NT2/D1 (cell line): ENCODE data around the gene GLB1L.

Experiments used
- DNase-seq: peaks from one replicate; pipeline ENCODE4 v3.0.0-alpha.2; 2011; ENCODE audit warnings: low read depth, low spot score
- H3K27me3 ChIP-seq: 2 replicates; pipeline ENCODE4 v1.6.0; 2011; ENCODE audit warnings: mild to moderate bottlenecking; ENCODE audit not compliant: insufficient read length, insufficient read depth
- H3K36me3 ChIP-seq: 2 replicates; pipeline ENCODE4 v1.6.1; 2011; ENCODE audit warnings: mild to moderate bottlenecking, low read length, mixed read lengths; ENCODE audit not compliant: insufficient read depth, insufficient read length
- H3K4me1 ChIP-seq: 2 replicates; pipeline ENCODE4 v1.5.1; 2011; ENCODE audit not compliant: insufficient read depth, insufficient read length
- H3K4me3 ChIP-seq: 2 replicates; pipeline ENCODE4 v1.5.1; 2011; ENCODE audit warnings: low read depth; ENCODE audit not compliant: insufficient read length
- H3K9ac ChIP-seq: 2 replicates; pipeline ENCODE4 v1.6.0; 2011; ENCODE audit warnings: low read depth; ENCODE audit not compliant: insufficient read length
- H3K9me3 ChIP-seq: 2 replicates; pipeline ENCODE4 v1.5.1; 2011; ENCODE audit warnings: mild to moderate bottlenecking, low read length; ENCODE audit not compliant: insufficient read depth
- SUZ12 ChIP-seq: IDR thresholded peaks from 2 replicates; pipeline ENCODE4 v1.6.1; 2011; ENCODE audit not compliant: insufficient read length, insufficient read depth; ENCODE audit errors: extremely low read depth
- YY1 ChIP-seq: IDR thresholded peaks from 2 replicates; pipeline ENCODE4 v1.6.1; 2011; ENCODE audit not compliant: insufficient read length, insufficient read depth
- ZNF274 ChIP-seq: IDR thresholded peaks from 2 replicates; pipeline ENCODE4 v1.6.1; 2011; ENCODE audit warnings: mild to moderate bottlenecking, low read depth, low read length

Gene GLB1L

GRCh38 chr2:219218732-219219701 lies 26.2 kb downstream of the GLB1L start, which contains the start of gene ABCB6:
Gene ABCB6 (minus strand): TSS chr2:219218958. CDS start chr2:219218673, 285 bp downstream.
- Histone ChIP-seq H3K4me3 (peak within 1 kb of the TSS; percentile 70), H3K9ac (peak within 1 kb of the TSS; percentile 88), H3K4me1 (peaks cover 10% of the 10 kb centered on the region), H3K9me3 (no peaks in the 10 kb centered on the region), H3K36me3 (peaks cover 78% of the 10 kb centered on the region), H3K27me3 (no peaks in the 10 kb centered on the region)
- TF ChIP-seq ZNF274 (no peak), YY1 (no peak), SUZ12 (no peak)
- DNase-seq = peak; percentile 81

DNA sequence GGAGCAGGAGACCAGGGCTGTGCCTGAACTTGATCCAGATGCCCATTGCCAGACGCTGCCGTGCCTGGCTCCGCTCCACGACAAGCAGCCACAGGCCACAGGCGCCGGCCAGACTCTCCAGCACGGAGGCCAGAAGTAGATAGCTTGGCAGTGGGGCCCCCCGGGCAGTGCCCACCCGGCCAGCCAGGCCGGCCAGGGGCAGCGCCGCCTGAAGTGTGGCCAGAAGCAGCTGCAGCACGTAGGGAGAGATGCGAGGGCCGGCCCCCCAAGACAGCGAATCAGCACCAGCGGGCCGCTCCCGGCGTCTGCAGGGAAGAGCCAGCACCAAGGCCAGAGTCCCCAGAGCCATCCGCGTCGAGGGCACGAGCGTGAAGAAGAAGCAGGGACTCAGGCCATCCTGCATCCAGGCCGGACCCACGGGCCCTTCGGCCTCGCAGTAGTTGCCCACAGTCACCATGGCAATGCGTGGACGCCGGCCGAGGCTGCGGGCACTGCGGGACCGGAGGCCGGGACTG lies 27.0 kb downstream of the GLB1L start:
- H3K4me3 ChIP-seq = peak overlapping the region; percentile 70
- H3K9me3 ChIP-seq = no peaks in the 10 kb centered on the region
- H3K4me1 ChIP-seq = peaks cover 10% of the 10 kb centered on the region
- H3K36me3 ChIP-seq = peaks cover 78% of the 10 kb centered on the region
- TF ChIP-seq YY1 = no peak
- no peak for TF ChIP-seq ZNF274
- TF ChIP-seq SUZ12 = no peak
- H3K27me3 ChIP-seq = no peaks in the 10 kb centered on the region
- H3K9ac ChIP-seq = peak overlapping the region; percentile 88
- no peak for DNase-seq

DNA sequence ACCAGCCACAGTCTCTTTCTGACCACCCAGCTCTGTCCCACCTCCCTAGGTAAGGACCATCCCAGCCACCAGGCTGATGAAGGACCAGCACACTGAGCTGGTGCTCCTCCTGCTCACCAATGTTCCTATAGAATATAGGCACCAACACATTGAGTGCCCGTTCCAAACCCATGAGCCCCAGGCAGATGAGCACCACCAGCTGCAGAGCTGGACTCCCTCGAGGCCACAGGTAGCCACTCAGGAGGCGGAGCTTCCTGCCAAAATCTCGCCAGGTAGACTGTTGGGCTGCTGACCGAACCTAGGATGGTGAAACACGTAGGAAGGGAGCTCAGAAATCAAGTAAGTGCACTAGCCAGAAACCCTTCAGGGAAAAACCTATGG lies 28.7 kb downstream of the GLB1L start:
- TF ChIP-seq ZNF274 (no peak), YY1 (no peak), SUZ12 (no peak)
- peaks cover 10% of the 10 kb centered on the region for H3K4me1 ChIP-seq
- peak overlapping the region; percentile 36 for H3K9ac ChIP-seq
- DNase-seq = no peak
- H3K4me3 ChIP-seq = no peak overlapping the region
- H3K27me3 ChIP-seq = no peaks in the 10 kb centered on the region
- H3K36me3 ChIP-seq = peaks cover 76% of the 10 kb centered on the region
- H3K9me3 ChIP-seq = no peaks in the 10 kb centered on the region

- TF ChIP-seq SUZ12 = no peak
- TF ChIP-seq YY1 = no peak
- no peak for TF ChIP-seq ZNF274
- no peak for DNase-seq
- Histone ChIP-seq H3K27me3 (no peaks in the 10 kb centered on the region), H3K9me3 (no peaks in the 10 kb centered on the region), H3K4me1 (peaks cover 10% of the 10 kb centered on the region), H3K36me3 (peaks cover 75% of the 10 kb centered on the region), H3K9ac (peak overlapping the region; percentile 33), H3K4me3 (no peak overlapping the region)
These were observed 29.2 kb downstream of the GLB1L start for GRCh38 chr2:219215871-219216534.

DNA sequence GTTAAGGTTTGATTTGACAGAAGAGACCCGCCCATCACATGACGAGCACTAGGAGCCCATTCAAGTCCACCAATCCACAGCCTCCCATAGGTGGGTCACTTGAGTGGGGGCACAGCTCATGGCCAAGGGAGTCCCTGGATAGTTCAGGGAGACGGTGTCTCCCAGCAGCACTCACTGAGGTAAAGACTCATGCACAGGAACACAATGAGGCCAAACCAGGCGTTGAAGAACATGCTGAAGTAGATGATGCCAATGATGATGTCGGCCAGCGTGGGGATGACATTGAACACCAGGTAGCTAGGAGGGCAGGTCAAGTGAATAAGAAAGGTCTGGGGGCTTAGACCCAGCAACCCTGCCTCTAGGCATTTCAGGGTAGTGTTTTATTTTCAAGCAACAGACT lies 30.5 kb downstream of the GLB1L start:
- peaks cover 75% of the 10 kb centered on the region for H3K36me3 ChIP-seq
- H3K9me3 ChIP-seq = no peaks in the 10 kb centered on the region
- peaks cover 10% of the 10 kb centered on the region for H3K4me1 ChIP-seq
- H3K4me3 ChIP-seq = no peak overlapping the region
- TF ChIP-seq YY1 (no peak), ZNF274 (no peak), SUZ12 (no peak)
- H3K9ac ChIP-seq = no peak overlapping the region
- DNase-seq = no peak
- H3K27me3 ChIP-seq = no peaks in the 10 kb centered on the region

- peaks cover 76% of the 10 kb centered on the region for H3K36me3 ChIP-seq
- TF ChIP-seq ZNF274 (no peak), YY1 (no peak), SUZ12 (no peak)
- no peaks in the 10 kb centered on the region for H3K27me3 ChIP-seq
- H3K4me3 ChIP-seq = no peak overlapping the region
- no peaks in the 10 kb centered on the region for H3K9me3 ChIP-seq
- H3K9ac ChIP-seq = no peak overlapping the region
- H3K4me1 ChIP-seq = peaks cover 8% of the 10 kb centered on the region
- no peak for DNase-seq
These were observed 31.1 kb downstream of the GLB1L start for GRCh38 chr2:219214141-219214540.

- Histone ChIP-seq H3K9ac (no peak overlapping the region), H3K9me3 (no peaks in the 10 kb centered on the region), H3K4me1 (peaks cover 8% of the 10 kb centered on the region), H3K27me3 (no peaks in the 10 kb centered on the region), H3K36me3 (peaks cover 81% of the 10 kb centered on the region), H3K4me3 (no peak overlapping the region)
- TF ChIP-seq SUZ12 (no peak), YY1 (no peak), ZNF274 (no peak)
- DNase-seq = no peak
These were observed 31.7 kb downstream of the GLB1L start for GRCh38 chr2:219213486-219214071.
